Renal pelvis (tissue), 3 donors: ENCODE results near the gene MGAT5B. TPM values are rescaled to one million over a fixed set of nuclear protein-coding genes. Genes with fewer than 3 reads are reported as not detected.

ENCODE experiments used
- polyA plus RNA-seq, 3 donors: library from polyadenylated mRNA; unstranded; fragments of 120-200 nt; gene quantifications; one replicate each; pipeline ENCODE4 v1.2.1, GENCODE V29; 2013; ENCODE audit not compliant: insufficient read length in 3 of 3

Gene MGAT5B
- polyA plus RNA-seq, 3 donors = 2.1 to 2.8 (median 2.7) TPM

Other genes starting within 250 kb of the MGAT5B start
- gene ST6GALNAC1, start 224.6 kb upstream of the MGAT5B start, polyA plus RNA-seq = under 1 TPM; 0.23 to 0.99 (median 0.90) TPM
- gene MXRA7, start 157.4 kb upstream of the MGAT5B start, polyA plus RNA-seq = 100 to 1,000 TPM in 1 of 3 donors, 10 to 100 TPM in 2; 91.0 to 117 (median 99.0) TPM
- 10 to 100 TPM; 23.4 to 26.7 (median 24.7) TPM for gene JMJD6, start 141.8 kb upstream of the MGAT5B start, polyA plus RNA-seq
- gene METTL23, start 141.6 kb upstream of the MGAT5B start, polyA plus RNA-seq = 10 to 100 TPM; 39.0 to 41.6 (median 40.0) TPM
- 100 to 1,000 TPM; 337 to 388 (median 377) TPM for gene SRSF2, start 131.1 kb upstream of the MGAT5B start, polyA plus RNA-seq
- gene MFSD11, start 130.3 kb upstream of the MGAT5B start, polyA plus RNA-seq = 10 to 100 TPM; 20.6 to 33.3 (median 27.4) TPM